ENCODE measurements around the gene DSN1.

The DSN1 gene

GRCh38 chr20:36820928-36821327 lies 47.4 kb upstream of the DSN1 start:
- H3K27me3 ChIP-seq (ENCODE audit: control insufficient read depth, low read length): no peaks in the 10 kb centered on the region
- no peak overlapping the region for H3K27ac ChIP-seq (ENCODE audit: low read depth, low read length)
- no peaks in the 10 kb centered on the region; the same call in 1 of the 2 replicates for H3K36me3 ChIP-seq (ENCODE audit: control insufficient read depth, low read length)
- no peak overlapping the region for H3K4me2 ChIP-seq (ENCODE audit: low read length)
- no peak for TF ChIP-seq CTCF (IDR thresholded peaks at IDR 0.05; ENCODE audit: low read depth, low read length, poor library complexity, severe bottlenecking)
- TF ChIP-seq EZH2phosphoT487 (IDR thresholded peaks at IDR 0.05; ENCODE audit: borderline replicate concordance, low read length): no peak
- H3K9me2 ChIP-seq (replicated peaks; ENCODE audit: control insufficient read depth, low read length): no peaks in the 10 kb centered on the region
- no peak overlapping the region for H3K4me3 ChIP-seq (ENCODE audit: low read length)
- H3K9me3 ChIP-seq (ENCODE audit: control insufficient read depth, insufficient read depth, low read length): no peaks in the 10 kb centered on the region
- no peaks in the 10 kb centered on the region for H3F3A ChIP-seq (ENCODE audit: control insufficient read depth, insufficient read depth)
- no peaks in the 10 kb centered on the region for H3K79me2 ChIP-seq (ENCODE audit: control insufficient read depth, low read length)
- no peaks in the 10 kb centered on the region for H4K20me1 ChIP-seq (ENCODE audit: control insufficient read depth, insufficient read depth, low read depth, low read length)
- H3K4me1 ChIP-seq (ENCODE audit: control insufficient read depth, low read length): no peaks in the 10 kb centered on the region

- H3K4me3 ChIP-seq (ENCODE audit: low read length): no peak overlapping the region
- no peaks in the 10 kb centered on the region; the same call in 1 of the 2 replicates for H3K36me3 ChIP-seq (ENCODE audit: control insufficient read depth, low read length)
- TF ChIP-seq CTCF (IDR thresholded peaks at IDR 0.05; ENCODE audit: low read depth, low read length, poor library complexity, severe bottlenecking) (no peak), EZH2phosphoT487 (IDR thresholded peaks at IDR 0.05; ENCODE audit: borderline replicate concordance, low read length) (no peak)
- H4K20me1 ChIP-seq (ENCODE audit: control insufficient read depth, insufficient read depth, low read depth, low read length): no peaks in the 10 kb centered on the region
- no peaks in the 10 kb centered on the region for H3K27me3 ChIP-seq (ENCODE audit: control insufficient read depth, low read length)
- H3K4me2 ChIP-seq (ENCODE audit: low read length): no peak overlapping the region
- H3K27ac ChIP-seq (ENCODE audit: low read depth, low read length): no peak overlapping the region
- no peaks in the 10 kb centered on the region for H3K4me1 ChIP-seq (ENCODE audit: control insufficient read depth, low read length)
- no peaks in the 10 kb centered on the region for H3K9me2 ChIP-seq (replicated peaks; ENCODE audit: control insufficient read depth, low read length)
- H3K79me2 ChIP-seq (ENCODE audit: control insufficient read depth, low read length): no peaks in the 10 kb centered on the region
- H3F3A ChIP-seq (ENCODE audit: control insufficient read depth, insufficient read depth): no peaks in the 10 kb centered on the region
- no peaks in the 10 kb centered on the region for H3K9me3 ChIP-seq (ENCODE audit: control insufficient read depth, insufficient read depth, low read length)
These were observed 46.5 kb upstream of the DSN1 start for GRCh38 chr20:36820073-36820472.

- Histone ChIP-seq H3K36me3 (ENCODE audit: control insufficient read depth, low read length) (no peaks in the 10 kb centered on the region; the same call in 1 of the 2 replicates), H3K4me2 (ENCODE audit: low read length) (no peak overlapping the region), H3K27me3 (ENCODE audit: control insufficient read depth, low read length) (no peaks in the 10 kb centered on the region), H3K9me2 (replicated peaks; ENCODE audit: control insufficient read depth, low read length) (no peaks in the 10 kb centered on the region), H3K4me3 (ENCODE audit: low read length) (no peak overlapping the region), H3K27ac (ENCODE audit: low read depth, low read length) (no peak overlapping the region), H3K79me2 (ENCODE audit: control insufficient read depth, low read length) (no peaks in the 10 kb centered on the region), H3F3A (ENCODE audit: control insufficient read depth, insufficient read depth) (no peaks in the 10 kb centered on the region), H3K4me1 (ENCODE audit: control insufficient read depth, low read length) (no peaks in the 10 kb centered on the region), H4K20me1 (ENCODE audit: control insufficient read depth, insufficient read depth, low read depth, low read length) (no peaks in the 10 kb centered on the region), H3K9me3 (ENCODE audit: control insufficient read depth, insufficient read depth, low read length) (no peaks in the 10 kb centered on the region)
- TF ChIP-seq EZH2phosphoT487 (IDR thresholded peaks at IDR 0.05; ENCODE audit: borderline replicate concordance, low read length): no peak
- no peak for TF ChIP-seq CTCF (IDR thresholded peaks at IDR 0.05; ENCODE audit: low read depth, low read length, poor library complexity, severe bottlenecking)
These were observed 46.1 kb upstream of the DSN1 start for GRCh38 chr20:36819659-36820058.

Data from DOHH2 (cell line).